H1 (cell line): ENCODE measurements around the gene RASSF10. TPM values are rescaled to one million over a fixed set of nuclear protein-coding genes. Genes with fewer than 3 reads are reported as not detected.
A peak's percentile ranks its signal among the peaks of the same experiment; 100 is the strongest.

Experiments
- ATF3 ChIP-seq: IDR thresholded peaks from 2 replicates; pipeline ENCODE4 v1.6.1; 2011; ENCODE audit warnings: low read depth, mild to moderate bottlenecking, low read length; ENCODE audit not compliant: insufficient read depth
- BCL11A ChIP-seq, 2 experiments: IDR thresholded peaks; one replicate each; pipeline ENCODE4 v1.6.1; 2011; ENCODE audit warnings: low read depth in 2 of 2, low read length in 2 of 2, mild to moderate bottlenecking in 2 of 2
- BRCA1 ChIP-seq: IDR thresholded peaks from 2 replicates; pipeline ENCODE4 v1.6.1; 2012; ENCODE audit warnings: low read depth, low read length, improper control_type of control experiment
- CBX5 ChIP-seq: fragments of 300-800, 300-1000 bp; sonication (generic); IDR thresholded peaks from 2 replicates; pipeline ENCODE4 v1.7.1; 2016; ENCODE audit warnings: antibody characterized with exemption, low read length, low read depth
- CREB1 ChIP-seq: IDR thresholded peaks from 2 replicates; pipeline ENCODE4 v1.6.1; 2012; ENCODE audit warnings: inconsistent platforms
- CTCF ChIP-seq, 3 experiments: IDR thresholded peaks; 1 replicate in 2 of 3; 2 replicates in 1 of 3; pipeline versions ENCODE4 v1.5.1 to v1.6.1; 2011; ENCODE audit warnings: low read length in 3 of 3, mild to moderate bottlenecking in 3 of 3, inconsistent platforms in 2 of 3, low read depth in 1 of 3, moderate library complexity in 1 of 3; ENCODE audit not compliant: insufficient read depth in 1 of 3; ENCODE audit errors: control extremely low read depth in 1 of 3
- EP300 ChIP-seq, 2 experiments: IDR thresholded peaks; 1 replicate in 1 of 2; 2 replicates in 1 of 2; pipeline ENCODE4 v1.6.1; 2011 to 2012; ENCODE audit warnings: low read depth in 2 of 2, low read length in 2 of 2, mild to moderate bottlenecking in 2 of 2, borderline replicate concordance in 1 of 2, inconsistent platforms in 1 of 2, moderate library complexity in 1 of 2
- KDM1A ChIP-seq: fragments of 200-600, 300-600 bp; sonication (generic); IDR thresholded peaks from 2 replicates; pipeline ENCODE4 v1.7.1; 2016; ENCODE audit warnings: mild to moderate bottlenecking, low read length, borderline replicate concordance
- MAX ChIP-seq: IDR thresholded peaks from 2 replicates; pipeline ENCODE4 v1.6.1; 2012; ENCODE audit warnings: inconsistent platforms
- NANOG ChIP-seq: IDR thresholded peaks from 2 replicates; pipeline ENCODE4 v1.6.1; 2011; ENCODE audit warnings: low read length, low read depth, mild to moderate bottlenecking, inconsistent platforms; ENCODE audit not compliant: insufficient read depth, poor library complexity, severe bottlenecking
- POLR2A ChIP-seq, 2 experiments: IDR thresholded peaks; 1 replicate in 1 of 2; 2 replicates in 1 of 2; pipeline ENCODE4 v1.6.1; 2011; ENCODE audit warnings: low read depth in 2 of 2, low read length in 2 of 2, mild to moderate bottlenecking in 2 of 2; ENCODE audit errors: control extremely low read depth in 1 of 2
- RXRA ChIP-seq: IDR thresholded peaks from 2 replicates; pipeline ENCODE4 v1.6.1; 2011; ENCODE audit warnings: low read depth, mild to moderate bottlenecking, low read length, moderate library complexity; ENCODE audit not compliant: insufficient read depth
- SIX5 ChIP-seq: IDR thresholded peaks from 2 replicates; pipeline ENCODE4 v1.6.1; 2011; ENCODE audit warnings: mild to moderate bottlenecking, low read depth, low read length
- SP1 ChIP-seq: IDR thresholded peaks from 2 replicates; pipeline ENCODE4 v1.6.1; 2011; ENCODE audit warnings: low read depth, low read length
- SP2 ChIP-seq: IDR thresholded peaks from 2 replicates; pipeline ENCODE4 v1.6.1; 2012; ENCODE audit warnings: mild to moderate bottlenecking, low read length, inconsistent platforms
- SUZ12 ChIP-seq: fragments of 200-600 bp; sonication (generic); IDR thresholded peaks from 2 replicates; pipeline ENCODE4 v1.6.1; 2012; ENCODE audit warnings: mild to moderate bottlenecking, inconsistent platforms, low read length, moderate library complexity, mixed read lengths
- TBP ChIP-seq: IDR thresholded peaks from 2 replicates; pipeline ENCODE4 v1.6.1; 2011; ENCODE audit warnings: low read depth, low read length, improper control_type of control experiment
- TCF12 ChIP-seq: IDR thresholded peaks from 2 replicates; pipeline ENCODE4 v1.6.1; 2011; ENCODE audit warnings: low read depth, mild to moderate bottlenecking, low read length
- USF2 ChIP-seq: IDR thresholded peaks from 2 replicates; pipeline ENCODE4 v1.6.1; 2011; ENCODE audit warnings: low read length, improper control_type of control experiment
- ZNF274 ChIP-seq: IDR thresholded peaks from 2 replicates; pipeline ENCODE4 v1.7.0; 2012; ENCODE audit warnings: low read length, borderline replicate concordance; ENCODE audit errors: extremely low read depth
- polyA plus RNA-seq, 7 experiments: library from polyadenylated mRNA; depleted of rRNA in 3 of 7; stranded (reverse) in 5 of 7; unstranded in 2 of 7; fragments of >200 nt in 5 of 7; fragments of 200-250 nt in 2 of 7; gene quantifications; 1 replicate in 5 of 7; 2 replicates in 1 of 7; 4 replicates in 1 of 7; pipeline versions ENCODE4 v1.2.1 to v1.2.3, GENCODE V29; 2011 to 2013; ENCODE audit warnings: missing spikeins in 2 of 7, mixed read lengths in 2 of 7
- total RNA-seq: library from RNA; stranded (reverse); fragmentation: NEBNext Ultra II Directional; extraction: Animal tissue kit (Norgen Biotek cat#: 25700); gene quantifications from 2 replicates; pipeline ENCODE4 v1.2.1, GENCODE V29; 2021

RASSF10 gene
- total and polyA plus RNA-seq, 2 of the 8 experiments (the other 6 are each of a cell fraction or from before 2014, with no cell fraction given): 0.51 to 1.8 TPM

GRCh38 chr11:13008625-13009475 lies at the start of gene RASSF10 (continued):
- no peak for TF ChIP-seq SP2
- TF ChIP-seq SUZ12: no peak
- no peak for TF ChIP-seq TCF12
- TF ChIP-seq NANOG: no peak
- peak; percentile 68 for TF ChIP-seq SP1
- no peak for TF ChIP-seq RXRA
- peak; percentile 65 for TF ChIP-seq TBP
- TF ChIP-seq ATF3: no peak
- TF ChIP-seq CTCF (IDR thresholded peaks at IDR 0.05; ENCODE audit: control extremely low read depth in 1 of 3, insufficient read depth in 1 of 3, low read depth in 1 of 3, low read length in 3 of 3): no peak
- no peak for TF ChIP-seq EP300 (IDR thresholded peaks at IDR 0.05; ENCODE audit: borderline replicate concordance in 1 of 2, low read depth in 2 of 2, low read length in 2 of 2)
- TF ChIP-seq USF2: peak; percentile 19; the same call in 1 of the 2 replicates
- peak; percentile 89 for TF ChIP-seq MAX
- no peak for TF ChIP-seq BCL11A (IDR thresholded peaks at IDR 0.05; ENCODE audit: low read depth in 2 of 2, low read length in 2 of 2)
- no peak for TF ChIP-seq KDM1A
- no peak for TF ChIP-seq SIX5
- TF ChIP-seq BRCA1: no peak
- TF ChIP-seq CBX5: no peak
- TF ChIP-seq CREB1: peak; percentile 16; the same call in 1 of the 2 replicates
- peak in 1 of 2 experiments; percentile 78; a peak in 2 of 3 replicates for TF ChIP-seq POLR2A (IDR thresholded peaks at IDR 0.05; ENCODE audit: control extremely low read depth in 1 of 2, low read depth in 2 of 2, low read length in 2 of 2)
- TF ChIP-seq ZNF274: no peak
